GM21737 (cell line): ENCODE measurements around the gene TRIM26.
"Not testable (repeated sequence)": the region's sequence is repeated elsewhere in the genome, so short reads cannot be mapped to it uniquely, and the experiment has no call there.

Source experiments
- ATAC-seq: cut with Tn5 transposase; IDR thresholded peaks from one replicate; pipeline ENCODE4 v1.9.1; 2021; ENCODE audit warnings: mild to moderate bottlenecking, moderate library complexity; ENCODE audit not compliant: unreplicated experiment

Gene TRIM26

GRCh38 chr6:30212865-30213666 is at the start of gene TRIM26:
TSS of gene TRIM26 (minus strand) at chr6:30213406. CDS start at chr6:30199103, 14,303 bp downstream.
- peak; percentile 74 for ATAC-seq

GRCh38 chr6:30260036-30260504 is 46.9 kb upstream of the TRIM26 start:
- peak; percentile 11 for ATAC-seq

GRCh38 chr6:30259140-30260035 is 46.2 kb upstream of the TRIM26 start:
- peak; percentile 88 for ATAC-seq

- no peak for ATAC-seq
These were observed 45.0 kb upstream of the TRIM26 start for GRCh38 chr6:30258204-30258603.

GRCh38 chr6:30252417-30252816 is 39.2 kb upstream of the TRIM26 start:
- ATAC-seq = not testable (repeated sequence)

- no peak for ATAC-seq
These were observed 31.4 kb upstream of the TRIM26 start for GRCh38 chr6:30244560-30244959.

- ATAC-seq = no peak
These were observed 25.1 kb upstream of the TRIM26 start for GRCh38 chr6:30238178-30238795.

- no peak for ATAC-seq
These were observed 21.1 kb upstream of the TRIM26 start for GRCh38 chr6:30234356-30234755.

GRCh38 chr6:30231067-30231466 is 17.9 kb upstream of the TRIM26 start:
- no peak for ATAC-seq

- no peak for ATAC-seq
These were observed 14.7 kb upstream of the TRIM26 start for GRCh38 chr6:30227763-30228487.

- no peak for ATAC-seq
These were observed 14.1 kb upstream of the TRIM26 start for GRCh38 chr6:30227242-30227722.

GRCh38 chr6:30223339-30223738 is 10.1 kb upstream of the TRIM26 start:
- ATAC-seq = no peak

- ATAC-seq = not testable (repeated sequence)
These were observed 8.8 kb upstream of the TRIM26 start for GRCh38 chr6:30221956-30222355.

- not testable (repeated sequence) for ATAC-seq
These were observed 8.2 kb upstream of the TRIM26 start for GRCh38 chr6:30221395-30221794.

GRCh38 chr6:30219244-30219643 is 6.0 kb upstream of the TRIM26 start:
- ATAC-seq = no peak

GRCh38 chr6:30216096-30216495 is 2.9 kb upstream of the TRIM26 start:
- ATAC-seq = no peak

- ATAC-seq = no peak
These were observed 1.4 kb upstream of the TRIM26 start for GRCh38 chr6:30214657-30214982.

GRCh38 chr6:30213957-30214656 is 901 bp upstream of the TRIM26 start:
- ATAC-seq = peak; percentile 49

- ATAC-seq = no peak
These were observed 406 bp upstream of the TRIM26 start for GRCh38 chr6:30213667-30213956.

GRCh38 chr6:30211899-30212298 is 1.3 kb downstream of the TRIM26 start:
- no peak for ATAC-seq
